GM12874 (cell line): ENCODE measurements around the gene PIK3R6.

Experiments
- TF ChIP-seq, protein P1 (sequence below): IDR thresholded peaks from 2 replicates; pipeline ENCODE4 v1.5.1; 2011; ENCODE audit warnings: low read depth, mild to moderate bottlenecking, control low read depth, low read length, moderate library complexity; ENCODE audit not compliant: insufficient read depth

The PIK3R6 gene

GRCh38 chr17:8798176-8798845 is 69.2 kb downstream of the PIK3R6 start:
- TF ChIP-seq, protein P1, sequence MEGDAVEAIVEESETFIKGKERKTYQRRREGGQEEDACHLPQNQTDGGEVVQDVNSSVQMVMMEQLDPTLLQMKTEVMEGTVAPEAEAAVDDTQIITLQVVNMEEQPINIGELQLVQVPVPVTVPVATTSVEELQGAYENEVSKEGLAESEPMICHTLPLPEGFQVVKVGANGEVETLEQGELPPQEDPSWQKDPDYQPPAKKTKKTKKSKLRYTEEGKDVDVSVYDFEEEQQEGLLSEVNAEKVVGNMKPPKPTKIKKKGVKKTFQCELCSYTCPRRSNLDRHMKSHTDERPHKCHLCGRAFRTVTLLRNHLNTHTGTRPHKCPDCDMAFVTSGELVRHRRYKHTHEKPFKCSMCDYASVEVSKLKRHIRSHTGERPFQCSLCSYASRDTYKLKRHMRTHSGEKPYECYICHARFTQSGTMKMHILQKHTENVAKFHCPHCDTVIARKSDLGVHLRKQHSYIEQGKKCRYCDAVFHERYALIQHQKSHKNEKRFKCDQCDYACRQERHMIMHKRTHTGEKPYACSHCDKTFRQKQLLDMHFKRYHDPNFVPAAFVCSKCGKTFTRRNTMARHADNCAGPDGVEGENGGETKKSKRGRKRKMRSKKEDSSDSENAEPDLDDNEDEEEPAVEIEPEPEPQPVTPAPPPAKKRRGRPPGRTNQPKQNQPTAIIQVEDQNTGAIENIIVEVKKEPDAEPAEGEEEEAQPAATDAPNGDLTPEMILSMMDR: no peak

GRCh38 chr17:8797621-8798175 is 69.8 kb downstream of the PIK3R6 start:
- TF ChIP-seq, protein P1: no peak

DNA sequence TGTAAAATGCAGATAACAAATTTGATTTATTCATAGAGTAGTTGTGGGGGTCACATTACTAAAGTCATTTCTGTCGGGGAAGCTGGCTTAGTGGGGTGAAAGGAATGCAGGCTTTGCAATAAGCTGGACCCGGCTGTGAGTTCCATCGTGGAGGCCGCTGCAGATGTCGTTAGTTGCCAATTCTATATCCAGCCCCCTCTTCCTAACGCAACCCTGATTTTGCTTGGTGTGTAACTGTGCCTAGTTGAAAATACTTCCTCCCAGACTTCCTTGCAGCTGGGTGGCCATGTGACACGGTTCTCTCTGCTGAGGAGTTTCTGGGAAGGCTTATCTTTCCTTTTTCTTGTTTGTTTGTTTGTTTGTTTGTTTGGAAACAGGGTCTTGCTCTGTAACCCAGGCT is 72.8 kb downstream of the PIK3R6 start:
- TF ChIP-seq, protein P1: no peak

DNA sequence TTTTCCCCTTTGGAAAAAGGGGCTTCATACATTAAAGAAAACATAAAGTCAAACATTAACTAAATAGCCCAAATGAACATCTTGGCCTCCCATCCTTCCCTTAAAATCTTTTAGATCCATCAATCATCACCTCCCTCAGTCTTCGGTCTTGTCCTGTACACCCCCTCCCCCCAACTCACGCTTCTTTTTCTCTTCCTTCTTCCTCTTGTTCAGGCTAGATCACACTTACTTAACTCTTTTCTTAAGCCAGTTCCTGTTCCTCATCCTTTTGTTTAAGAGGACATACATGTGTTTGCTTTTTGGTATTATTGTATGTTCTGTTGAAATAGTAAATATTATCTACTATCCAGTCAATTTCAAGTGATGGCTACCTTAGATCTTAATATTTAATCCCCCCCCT is 73.8 kb downstream of the PIK3R6 start:
- TF ChIP-seq, protein P1: no peak

DNA sequence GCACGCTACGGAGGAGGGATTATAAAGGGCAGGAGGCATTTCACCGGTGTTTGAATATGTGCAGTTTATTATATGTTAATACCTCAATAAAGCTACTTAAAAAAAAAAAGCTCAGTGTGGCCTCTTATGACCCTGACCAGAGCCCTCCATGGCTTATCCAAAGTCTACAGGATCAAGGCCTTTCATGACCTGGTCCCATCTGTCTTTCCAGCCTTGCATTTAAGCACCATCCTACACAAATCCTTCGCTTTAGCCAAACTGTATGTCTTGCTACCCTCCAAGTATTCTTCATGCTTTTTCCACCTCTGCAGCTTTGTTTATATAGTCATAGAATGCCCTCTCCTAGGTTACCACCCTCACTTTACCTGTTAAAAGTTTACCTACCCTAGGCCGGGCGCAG is 74.8 kb downstream of the PIK3R6 start:
- TF ChIP-seq, protein P1: no peak

DNA sequence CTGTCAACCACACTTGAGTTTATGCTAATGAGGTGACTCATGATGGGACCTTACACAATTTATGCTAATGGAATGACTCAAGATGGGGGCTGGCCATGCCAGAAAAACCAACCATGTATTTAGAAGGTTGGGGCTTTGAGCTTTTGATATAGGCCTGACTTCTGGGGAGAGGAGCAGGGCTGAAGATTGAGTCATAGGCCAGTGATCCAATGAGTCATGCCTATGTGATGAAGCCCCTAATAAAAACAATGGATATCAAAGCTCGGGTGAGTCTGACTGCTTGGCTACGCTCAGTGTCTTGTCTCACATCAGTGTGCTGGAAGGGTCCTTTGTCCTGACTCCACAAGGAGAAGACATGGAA is 75.6 kb downstream of the PIK3R6 start:
- TF ChIP-seq, protein P1: no peak

DNA sequence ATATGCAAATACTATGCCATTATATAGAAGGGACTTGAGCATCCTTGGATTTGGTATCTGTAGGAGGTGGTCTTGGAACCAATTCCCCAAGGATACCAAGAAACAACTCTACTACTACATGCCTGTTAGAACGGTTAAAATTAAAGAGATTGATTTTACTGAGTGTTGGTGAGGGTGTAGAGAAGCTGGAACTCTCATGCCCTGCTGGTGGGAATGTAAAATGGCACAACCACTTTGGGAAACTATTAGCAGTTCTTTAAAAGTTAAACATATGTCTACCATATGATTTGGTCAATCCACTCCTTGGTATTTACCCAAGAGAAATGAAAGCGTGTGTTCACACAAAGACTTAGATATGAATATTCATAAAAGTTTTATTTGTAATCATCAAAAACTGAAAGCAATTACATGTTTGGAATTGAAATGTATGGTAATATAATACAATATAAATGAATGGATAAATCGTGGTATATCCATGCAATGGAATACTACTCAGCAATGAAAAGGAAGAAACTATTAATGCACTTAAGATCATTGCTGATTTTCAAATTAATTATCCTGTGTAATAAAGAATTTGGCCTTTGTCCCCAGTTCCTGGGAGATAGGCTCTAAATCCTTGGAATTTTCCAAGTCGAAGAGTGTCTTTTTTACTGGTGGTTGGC is 76.1 kb downstream of the PIK3R6 start:
- TF ChIP-seq, protein P1: 0 out of 2 replicates have a peak, but pooled peaks have one; percentile 3
